ENCODE results near the gene CENATAC. TPM values are rescaled to one million over a fixed set of nuclear protein-coding genes. Genes with fewer than 3 reads are reported as not detected.

The CENATAC gene
- total and polyA plus RNA-seq, 9 of the 15 experiments (the other 6 are each of a cell fraction or from before 2014, with no cell fraction given) = 2.4 to 25.5 (median 13.7) TPM

GRCh38 chr11:118956847-118957469 is 41.0 kb upstream of the CENATAC start:
- intact Hi-C loops (cut with micrococcal nuclease) (loop anchor here (1.0 to 10.0 kb wide), 3 partner anchors 28 to 302 kb away; no protein-coding TSS in a partner anchor), in situ Hi-C loops (cut with MboI) (no loop called here)
- Histone ChIP-seq H3K9me1 (ENCODE audit: control insufficient read depth, insufficient read depth, low read length) (no peaks in the 10 kb centered on the region), H3K4me3 (no peak overlapping the region), H3K27me3 (ENCODE audit: control insufficient read depth in 2 of 2, insufficient read depth in 2 of 2, low read length in 2 of 2) (peaks cover 8 to 27% of the 10 kb centered on the region in 2 experiments; a peak in 4 of 5 replicates), H3K9ac (ENCODE audit: insufficient read depth in 1 of 2, low read depth in 2 of 2, low read length in 2 of 2) (peak overlapping the region in 1 of 2 experiments; percentile 42; a peak in 1 of 4 replicates), H3K9me3 (replicated peaks; ENCODE audit: control insufficient read depth, insufficient read depth, low read depth, low read length) (no peaks in the 10 kb centered on the region), H3K4me1 (replicated peaks in 1 of 2; ENCODE audit: control insufficient read depth in 2 of 2, insufficient read depth in 2 of 2, low read length in 2 of 2) (peaks cover 0 to 22% of the 10 kb centered on the region in 2 experiments; a peak in 3 of 5 replicates), H3K27ac (ENCODE audit: extremely low read depth, low read depth, low read length) (no peak overlapping the region), H4K20me1 (replicated peaks; ENCODE audit: control insufficient read depth, insufficient read depth, low read length) (no peaks in the 10 kb centered on the region; the same call in none of the 2 replicates), H3K4me2 (ENCODE audit: insufficient read depth, low read length) (no peak overlapping the region; the same call in 1 of the 2 replicates), H3K79me2 (ENCODE audit: control insufficient read depth, insufficient read depth, low read length) (no peaks in the 10 kb centered on the region), H3K36me3 (ENCODE audit: control insufficient read depth, insufficient read depth, low read length) (no peaks in the 10 kb centered on the region), H2AFZ (ENCODE audit: low read depth, low read length) (no peak overlapping the region)
- CTCF ChIA-PET (ENCODE audit: low intra/inter-chr PET ratio) = interaction anchor here (1.4 to 2.8 kb wide), 3 partner anchors 50 to 298 kb away, joined by 9 to 18 read pairs (median 14); no protein-coding TSS in a partner anchor
- FAIRE-seq = no peak
- no peak for ATAC-seq
- TF ChIP-seq NFXL1 (CRISPR knock-in tag; IDR thresholded peaks at IDR 0.05) (no peak), HNRNPH1 (optimal IDR thresholded peaks at IDR 0.05; ENCODE audit: low read depth, low read length) (no peak), POLR2H (tag; IDR thresholded peaks at IDR 0.05; ENCODE audit: low read depth) (no peak), XRCC4 (IDR thresholded peaks at IDR 0.05; ENCODE audit: extremely low read depth, insufficient read depth, insufficient read length) (no peak), ARID2 (IDR thresholded peaks at IDR 0.05) (no peak), ARID1B (IDR thresholded peaks at IDR 0.05) (no peak), CSDE1 (IDR thresholded peaks at IDR 0.05) (no peak), YBX1 (IDR thresholded peaks at IDR 0.05) (no peak), THRB (CRISPR knock-in tag; conservative IDR thresholded peaks at IDR 0.05) (no peak), RAD51 (IDR thresholded peaks at IDR 0.05; ENCODE audit: borderline replicate concordance, low read depth) (no peak), RBM15 (IDR thresholded peaks at IDR 0.05; ENCODE audit: insufficient read depth, low read length) (no peak), HDGF (IDR thresholded peaks at IDR 0.05) (no peak), MTF1 (CRISPR knock-in tag; IDR thresholded peaks at IDR 0.05; ENCODE audit: borderline replicate concordance) (no peak), MECOM (CRISPR knock-in tag; IDR thresholded peaks at IDR 0.05) (no peak), RHOXF2B (CRISPR knock-in tag; conservative IDR thresholded peaks at IDR 0.05) (no peak), MCM7 (IDR thresholded peaks at IDR 0.05) (no peak)
- no TSS peak for BruUV-seq (replicated peaks)
- DNase-seq (ENCODE audit: extremely low read depth in 1 of 4, low spot score in 3 of 4) = no peak
- WGBS (ENCODE audit: insufficient coverage, low coverage, missing lambda C conversion rate) = 16% methylated on average over 13 of the region's 14 CpGs
- POLR2A ChIA-PET = interaction anchor here (0.5 to 0.6 kb wide), 4 partner anchors 33 to 587 kb away, joined by 3 read pairs; no protein-coding TSS in a partner anchor
